ENCODE measurements around the gene DROSHA. TPM values are rescaled to one million over a fixed set of nuclear protein-coding genes. Genes with fewer than 3 reads are reported as not detected.

Gene DROSHA
- total RNA-seq, 1 experiment from 2014 or later = 162 TPM

- no peaks in the 10 kb centered on the region for H3K27me3 ChIP-seq (ENCODE audit: insufficient read depth, low read depth)
- H3K4me1 ChIP-seq (replicated peaks; ENCODE audit: insufficient read depth) = peaks cover 18% of the 10 kb centered on the region
- peaks cover 21% of the 10 kb centered on the region; the same call in 1 of the 2 replicates for H3F3A ChIP-seq (ENCODE audit: insufficient read depth, low read depth)
- H3K27ac ChIP-seq = no peak overlapping the region
- ChIA-PET POLR2A (ENCODE audit: unreplicated experiment) (no interaction called here), CTCF (no interaction called here)
- no peaks in the 10 kb centered on the region for H3K9me3 ChIP-seq (ENCODE audit: insufficient read depth, low read depth)
- intact Hi-C loops (cut with micrococcal nuclease; ENCODE audit: unreplicated experiment) = no loop called here
- TF ChIP-seq CTCF (conservative IDR thresholded peaks at IDR 0.05) = no peak
- no peaks in the 10 kb centered on the region for H3K9me2 ChIP-seq (ENCODE audit: insufficient read depth)
- no peak for DNase-seq
- H3K79me2 ChIP-seq (ENCODE audit: low read depth) = no peaks in the 10 kb centered on the region
- H4K20me1 ChIP-seq (ENCODE audit: insufficient read depth) = no peaks in the 10 kb centered on the region
- no TSS peak for BruUV-seq (replicated peaks)
- H3K36me3 ChIP-seq (ENCODE audit: low read depth) = peaks cover 44% of the 10 kb centered on the region
- no peak overlapping the region for H3K4me2 ChIP-seq
- H3K4me3 ChIP-seq = no peak overlapping the region
- no peak overlapping the region for H2AFZ ChIP-seq
These were observed 127.6 kb downstream of the DROSHA start for GRCh38 chr5:31404325-31404724.

- no peak overlapping the region for H3K4me2 ChIP-seq
- no peak overlapping the region for H3K27ac ChIP-seq
- peaks cover 9% of the 10 kb centered on the region; the same call in 1 of the 2 replicates for H3F3A ChIP-seq (ENCODE audit: insufficient read depth, low read depth)
- no peaks in the 10 kb centered on the region for H4K20me1 ChIP-seq (ENCODE audit: insufficient read depth)
- ChIA-PET POLR2A (ENCODE audit: unreplicated experiment) (interaction anchor here (0.6 kb wide), 1 partner anchor 18 kb away, joined by 3 read pairs; no protein-coding TSS in a partner anchor), CTCF (no interaction called here)
- DNase-seq = no peak
- H3K4me1 ChIP-seq (replicated peaks; ENCODE audit: insufficient read depth) = peaks cover 9% of the 10 kb centered on the region
- no TSS peak for BruUV-seq (replicated peaks)
- H3K27me3 ChIP-seq (ENCODE audit: insufficient read depth, low read depth) = no peaks in the 10 kb centered on the region
- peaks cover 20% of the 10 kb centered on the region for H3K36me3 ChIP-seq (ENCODE audit: low read depth)
- no peak overlapping the region for H2AFZ ChIP-seq
- intact Hi-C loops (cut with micrococcal nuclease; ENCODE audit: unreplicated experiment) = no loop called here
- TF ChIP-seq CTCF (conservative IDR thresholded peaks at IDR 0.05) = no peak
- H3K9me2 ChIP-seq (ENCODE audit: insufficient read depth) = no peaks in the 10 kb centered on the region
- H3K79me2 ChIP-seq (ENCODE audit: low read depth) = no peaks in the 10 kb centered on the region
- no peak overlapping the region for H3K4me3 ChIP-seq
- no peaks in the 10 kb centered on the region for H3K9me3 ChIP-seq (ENCODE audit: insufficient read depth, low read depth)
These were observed 130.2 kb downstream of the DROSHA start for GRCh38 chr5:31401691-31402090.

DNA sequence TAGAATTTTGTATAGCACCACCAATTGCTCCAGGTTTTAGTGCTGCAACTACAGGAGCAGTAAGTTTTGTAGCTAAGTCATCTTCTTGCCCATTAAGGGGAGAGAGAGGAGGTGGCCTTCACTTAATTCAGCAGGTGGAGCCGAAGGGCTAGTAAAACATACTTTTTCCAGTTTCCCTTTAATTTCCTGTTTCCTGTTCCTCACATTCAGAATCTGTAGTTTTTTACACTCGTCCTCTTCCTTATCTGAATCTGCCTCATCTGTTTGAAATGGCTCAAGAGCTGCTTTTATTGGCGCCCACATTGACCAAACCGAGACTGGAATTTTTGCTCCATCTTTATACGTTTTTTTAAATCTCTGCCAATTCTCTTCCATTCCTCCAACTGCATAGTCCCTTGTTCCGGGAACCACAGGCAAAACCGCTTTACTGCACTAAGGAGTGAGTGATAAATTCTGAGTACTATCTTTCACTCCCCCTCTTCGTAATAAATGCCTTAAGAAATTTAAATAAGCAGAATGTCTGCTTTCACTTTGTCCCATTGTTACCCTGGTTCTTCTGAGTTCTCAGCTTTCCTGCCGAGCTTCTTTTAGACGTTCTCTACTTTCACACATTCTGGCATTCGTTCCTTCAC is 133.9 kb downstream of the DROSHA start:
- H3K27ac ChIP-seq = no peak overlapping the region
- ChIA-PET CTCF (no interaction called here), POLR2A (ENCODE audit: unreplicated experiment) (interaction anchor here (0.6 kb wide), 1 partner anchor 1165 kb away, joined by 5 read pairs; no protein-coding TSS in a partner anchor)
- H2AFZ ChIP-seq = no peak overlapping the region
- intact Hi-C loops (cut with micrococcal nuclease; ENCODE audit: unreplicated experiment) = no loop called here
- no TSS peak for BruUV-seq (replicated peaks)
- DNase-seq = no peak
- no peak overlapping the region for H3K4me2 ChIP-seq
- no peaks in the 10 kb centered on the region for H4K20me1 ChIP-seq (ENCODE audit: insufficient read depth)
- peaks cover 22% of the 10 kb centered on the region for H3F3A ChIP-seq (ENCODE audit: insufficient read depth, low read depth)
- H3K9me3 ChIP-seq (ENCODE audit: insufficient read depth, low read depth) = no peaks in the 10 kb centered on the region
- no peaks in the 10 kb centered on the region for H3K9me2 ChIP-seq (ENCODE audit: insufficient read depth)
- no peak for TF ChIP-seq EZH2 (IDR thresholded peaks at IDR 0.05; ENCODE audit: low read depth)
- TF ChIP-seq CTCF (conservative IDR thresholded peaks at IDR 0.05) = no peak
- peaks cover 31% of the 10 kb centered on the region for H3K4me1 ChIP-seq (replicated peaks; ENCODE audit: insufficient read depth)
- H3K79me2 ChIP-seq (ENCODE audit: low read depth) = no peaks in the 10 kb centered on the region
- H3K36me3 ChIP-seq (ENCODE audit: low read depth) = peaks cover 4% of the 10 kb centered on the region; the same call in 1 of the 2 replicates
- H3K4me3 ChIP-seq = no peak overlapping the region
- no peaks in the 10 kb centered on the region for H3K27me3 ChIP-seq (ENCODE audit: insufficient read depth, low read depth)
